Measurements from ENCODE around the gene PLAGL2.

DNA sequence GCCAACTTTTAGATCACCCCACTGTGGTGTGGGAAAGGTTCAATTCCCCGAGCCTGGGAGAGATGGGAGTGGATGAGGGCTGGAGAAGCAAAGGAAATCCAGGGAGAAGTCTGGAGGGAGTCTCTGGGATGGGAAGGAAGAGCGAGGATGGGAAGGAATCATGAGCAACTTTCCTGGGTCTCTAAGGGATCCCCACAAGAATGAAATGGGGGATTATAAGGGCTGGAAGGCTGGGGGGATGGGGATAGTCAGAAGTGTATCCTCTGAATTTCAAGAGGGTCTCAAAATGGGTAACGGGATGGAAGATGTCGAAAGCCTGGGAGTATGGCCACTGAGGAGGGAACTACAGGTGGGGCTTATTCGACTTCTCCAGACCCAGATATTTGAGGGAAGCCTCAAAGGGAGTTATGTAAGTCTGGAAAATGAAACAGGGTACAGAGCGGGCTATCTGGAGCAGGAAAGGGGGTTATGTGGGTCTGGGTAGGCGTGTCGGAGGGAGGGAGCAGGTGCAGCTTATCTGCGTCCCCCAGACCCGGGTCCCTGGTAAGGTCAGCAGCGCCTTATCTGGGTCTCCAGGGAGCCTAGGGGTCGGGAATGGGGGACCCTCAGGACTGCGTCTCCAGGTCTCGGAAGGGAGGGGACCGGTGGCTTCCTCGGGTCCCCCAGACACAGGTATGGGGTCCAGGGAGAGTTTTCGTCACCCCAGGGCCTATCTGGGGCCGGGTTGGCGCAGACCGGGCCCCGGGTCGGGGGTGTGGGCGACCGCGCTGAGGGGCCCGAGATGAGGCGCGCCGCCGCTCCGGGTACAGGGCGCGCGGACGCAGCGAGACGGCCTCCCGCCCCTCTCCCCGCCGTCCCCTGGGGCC lies 550 bp downstream of the PLAGL2 start:
- no peak for TF ChIP-seq POLR2AphosphoS5 (IDR thresholded peaks at IDR 0.05)
- no peak for TF ChIP-seq CTCF (IDR thresholded peaks at IDR 0.05)

All from breast epithelium (tissue), 3 donors.